GM18502 (cell line): Measurements from ENCODE around the gene APOL2.
A peak's percentile ranks its signal among the peaks of the same experiment; 100 is the strongest.
"Not testable (repeated sequence)": the region's sequence is repeated elsewhere in the genome, so short reads cannot be mapped to it uniquely, and the experiment has no call there.

Source experiments
- ATAC-seq: cut with Tn5 transposase; IDR thresholded peaks from one replicate; pipeline ENCODE4 v1.9.1; 2021; ENCODE audit warnings: mild to moderate bottlenecking; ENCODE audit not compliant: unreplicated experiment, poor library complexity

Gene APOL2

DNA sequence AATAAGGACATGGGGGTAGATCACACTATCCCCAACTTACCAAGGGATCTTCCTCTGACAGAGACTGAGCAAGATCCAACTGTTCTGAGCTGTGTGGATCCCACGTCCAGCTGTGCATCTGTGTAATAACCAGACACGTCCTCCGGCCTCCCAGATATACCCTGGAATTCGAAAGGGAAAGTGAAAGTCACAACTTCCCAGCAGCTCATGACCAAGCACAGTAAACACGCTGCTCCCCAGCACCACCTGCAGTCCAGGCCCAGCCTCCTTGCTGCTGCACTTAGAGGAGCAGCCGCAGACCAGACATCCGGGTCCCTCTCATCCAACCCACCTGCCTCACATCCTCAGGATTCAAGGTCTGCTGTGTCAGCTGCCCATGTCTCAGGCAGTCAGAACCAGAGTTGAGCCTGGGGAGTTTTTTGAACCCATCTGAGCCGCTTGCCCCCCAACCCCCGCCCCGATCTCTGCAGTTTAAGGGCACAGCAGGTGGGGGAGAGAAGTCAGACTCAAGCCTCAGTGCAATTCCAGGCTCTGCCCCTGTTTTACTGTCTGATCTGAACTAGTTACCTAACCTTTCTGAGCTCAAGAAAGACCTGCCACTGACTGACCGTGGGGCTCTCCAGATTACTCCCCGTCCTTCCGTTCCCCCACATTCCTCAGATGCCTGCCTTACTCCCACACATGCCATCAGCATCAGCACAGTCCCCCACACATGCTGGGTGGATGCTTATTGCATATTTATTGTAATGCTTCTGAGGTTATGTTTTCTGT, at the start of gene APOL2:
TSS of gene APOL2 (minus strand) at position 127 of the 771 bp plus-strand sequence. CDS start 6,365 bp downstream, outside the sequence.
- peak; percentile 92 for ATAC-seq

DNA sequence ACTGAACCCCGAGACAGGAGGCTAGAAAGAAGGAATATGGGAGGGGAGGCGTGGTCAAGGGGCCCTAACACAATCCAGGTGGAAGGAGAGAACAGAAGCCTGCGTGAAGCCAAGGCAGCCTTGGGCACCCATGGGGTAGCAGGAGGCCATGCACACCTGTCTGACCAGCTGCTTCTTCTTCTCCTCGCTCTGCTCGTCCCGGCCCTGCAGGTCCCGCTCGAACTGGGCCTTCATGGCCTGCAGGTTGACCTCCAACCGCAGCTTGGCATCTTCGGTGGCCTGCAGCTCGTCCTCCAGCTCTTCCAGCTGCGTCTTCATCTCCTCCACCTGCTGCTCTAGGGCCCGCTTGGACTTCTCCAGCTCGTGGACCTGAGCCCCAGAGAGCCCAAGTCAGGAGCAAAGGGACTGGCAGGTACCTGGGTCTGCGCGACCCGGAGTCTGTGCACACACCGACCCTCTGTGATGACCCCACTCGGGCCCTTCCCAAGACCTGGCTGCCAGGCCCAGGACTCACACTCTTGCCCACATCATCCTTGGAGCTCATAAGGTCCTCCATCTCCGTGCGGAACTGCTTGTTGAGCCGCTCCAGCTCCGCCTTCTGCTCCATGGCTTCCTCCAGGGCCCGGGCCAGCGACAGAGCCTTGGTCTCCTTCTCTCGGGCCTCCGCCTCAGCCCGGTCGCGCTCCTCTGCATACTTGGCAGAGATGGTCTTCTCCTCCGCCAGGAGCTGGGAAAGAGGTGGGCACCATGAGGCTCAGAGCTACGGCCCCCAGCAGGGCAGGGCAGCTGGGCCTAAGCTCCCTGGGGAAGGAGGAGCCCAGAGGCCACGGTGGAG, 49.5 kb upstream of the APOL2 start:
- ATAC-seq: no peak

DNA sequence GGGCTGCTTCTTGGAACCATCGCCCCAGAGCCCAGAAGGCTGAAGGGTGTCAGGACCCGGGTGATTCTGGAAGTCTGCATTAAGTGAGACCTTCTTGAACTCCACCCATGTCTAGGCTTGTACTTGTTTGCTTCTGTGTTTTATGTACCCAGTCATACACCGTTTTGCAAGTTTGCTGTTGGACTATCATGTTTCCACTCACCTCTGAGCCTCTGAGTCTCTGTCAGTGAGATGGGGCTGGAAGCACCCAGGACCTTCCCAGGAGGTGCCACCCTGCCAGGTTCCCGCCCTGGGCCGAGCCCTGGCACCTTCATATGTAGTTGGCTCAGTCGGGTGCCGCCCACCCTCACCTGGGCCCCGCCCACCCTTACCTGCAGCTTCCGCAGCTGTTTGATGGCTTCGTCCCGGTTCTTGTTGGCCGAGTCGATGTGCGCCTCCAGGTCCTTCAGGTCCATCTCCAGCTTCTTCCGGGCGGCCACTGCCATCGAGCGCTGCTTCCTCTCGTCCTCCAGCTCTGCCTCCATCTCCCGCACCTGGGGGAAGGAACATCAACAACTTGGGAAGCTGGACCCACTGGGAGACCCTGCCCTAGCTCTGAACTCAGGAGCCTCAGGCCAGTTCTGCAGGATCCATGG, 48.7 kb upstream of the APOL2 start:
- ATAC-seq: no peak

DNA sequence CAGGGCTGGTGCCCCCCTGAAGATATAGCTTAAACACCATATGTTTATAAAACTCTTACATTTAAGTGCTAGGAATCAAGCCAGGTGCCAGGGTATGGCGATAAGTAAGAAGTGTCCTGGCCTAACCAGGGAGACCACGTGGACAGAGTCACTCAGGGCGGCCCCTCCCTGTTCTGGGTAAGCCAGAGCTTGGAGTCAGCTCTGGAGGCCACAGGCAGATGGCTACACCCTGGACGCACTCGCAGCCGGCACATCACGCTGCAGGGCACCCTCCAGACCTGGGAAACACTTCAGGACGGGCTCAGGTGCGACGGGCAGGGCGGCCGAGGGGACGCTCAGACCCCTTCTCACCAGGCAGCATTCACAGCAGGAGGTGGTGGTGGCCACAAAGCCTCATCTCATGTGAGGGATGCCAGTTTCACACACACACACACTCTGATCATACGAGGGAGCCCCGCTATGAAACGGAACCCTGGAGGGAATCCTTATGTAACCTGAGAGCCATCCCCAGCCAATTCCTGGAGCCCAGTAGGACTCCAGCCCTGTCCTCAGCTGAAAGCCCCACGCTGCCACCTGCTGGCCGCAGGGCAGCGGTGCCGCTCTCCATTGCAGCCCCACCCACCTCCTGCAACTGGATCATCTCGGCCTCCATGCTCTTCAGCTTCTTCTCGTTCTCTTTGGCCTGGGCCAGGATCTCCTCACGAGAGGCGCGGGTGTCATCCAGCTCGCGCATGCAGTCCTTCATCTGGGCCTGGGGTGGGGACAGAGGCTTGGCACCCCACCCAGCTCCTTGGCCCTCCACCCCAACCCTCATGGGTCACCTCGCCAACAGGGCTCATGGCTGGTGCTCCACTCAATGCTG, 47.0 kb upstream of the APOL2 start:
- ATAC-seq: no peak

- no peak for ATAC-seq
Measured at GRCh38 chr22:36285545-36285944, 46.2 kb upstream of the APOL2 start.

GRCh38 chr22:36285017-36285416, 45.7 kb upstream of the APOL2 start:
- no peak for ATAC-seq

- no peak for ATAC-seq
Measured at GRCh38 chr22:36284171-36284571, 44.8 kb upstream of the APOL2 start.

DNA sequence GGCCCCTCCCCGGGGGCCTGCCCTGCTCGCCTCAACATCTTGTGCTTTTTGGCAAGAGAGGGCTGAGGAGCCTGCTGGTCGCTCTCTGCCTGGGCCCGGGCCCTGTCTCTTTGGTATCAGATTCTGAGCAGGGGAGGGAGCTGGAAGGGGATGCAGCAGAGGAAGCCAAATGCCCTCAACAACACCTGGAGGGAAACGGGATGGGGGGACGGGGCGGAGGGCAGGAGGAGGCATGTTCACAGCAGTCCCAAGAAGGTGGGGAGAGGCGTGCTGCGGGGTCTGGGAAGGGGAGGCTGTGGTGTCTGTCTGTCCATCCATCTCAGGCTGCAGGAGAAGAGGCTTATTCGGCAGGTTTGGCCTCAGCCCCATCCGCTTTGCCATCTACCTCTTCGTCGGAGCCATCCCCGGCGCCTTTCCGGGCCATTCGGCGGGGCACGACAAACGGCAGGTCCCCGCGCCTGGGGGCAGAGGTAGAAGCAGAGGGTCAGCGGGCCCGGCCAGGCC, 43.1 kb upstream of the APOL2 start:
- ATAC-seq: no peak

DNA sequence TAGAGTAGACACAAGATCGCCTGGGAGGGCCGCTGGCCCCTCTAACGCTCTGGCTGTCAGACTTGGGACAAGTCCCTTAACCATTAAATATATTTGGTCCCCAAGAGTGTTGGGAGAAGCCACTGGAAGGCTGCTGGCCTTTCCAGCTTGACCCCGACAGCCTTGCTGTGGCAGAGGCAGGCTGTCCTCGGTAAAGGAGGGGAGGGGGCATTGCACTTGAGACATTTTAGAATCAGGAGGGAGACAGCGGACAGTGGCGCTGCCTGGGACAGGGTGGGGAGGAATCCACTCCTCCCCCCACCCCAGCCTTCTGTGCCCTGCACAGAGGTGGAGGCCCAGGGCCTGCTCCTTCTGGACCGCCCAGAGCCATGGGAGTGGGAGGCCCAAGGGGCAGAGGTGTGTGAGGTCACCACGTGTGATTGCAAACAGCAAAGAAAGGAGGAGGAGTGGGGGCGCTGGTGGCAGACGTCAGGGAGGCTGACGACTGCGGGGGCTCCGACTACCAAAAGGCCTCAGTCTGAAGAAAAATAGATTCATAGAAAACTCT, 42.5 kb upstream of the APOL2 start:
- ATAC-seq: no peak

- ATAC-seq: no peak
Measured at GRCh38 chr22:36280379-36280778, 41.1 kb upstream of the APOL2 start.

DNA sequence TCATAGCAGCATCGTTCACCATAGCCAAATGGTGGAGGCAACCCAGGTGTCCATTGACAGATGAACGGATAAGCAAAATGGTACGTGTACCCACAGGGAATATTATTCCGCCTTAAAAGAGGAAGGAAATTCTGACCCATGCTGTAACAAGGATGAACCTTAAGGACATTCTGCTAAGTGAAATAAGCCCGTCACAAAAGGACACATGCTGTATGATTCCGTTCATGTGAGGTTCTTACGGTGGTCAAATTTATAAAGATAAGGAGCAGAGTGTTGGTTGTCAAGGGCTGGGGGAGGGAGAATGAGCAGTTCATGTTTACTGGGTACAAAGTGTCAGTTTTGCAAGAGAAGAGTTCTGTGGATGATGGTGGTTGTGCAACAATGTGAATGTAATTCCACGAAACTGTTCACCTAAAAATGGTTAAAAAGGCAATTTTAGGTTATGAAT, 39.9 kb upstream of the APOL2 start:
- no peak for ATAC-seq

GRCh38 chr22:36277482-36278291, 38.4 kb upstream of the APOL2 start:
- ATAC-seq: no peak

DNA sequence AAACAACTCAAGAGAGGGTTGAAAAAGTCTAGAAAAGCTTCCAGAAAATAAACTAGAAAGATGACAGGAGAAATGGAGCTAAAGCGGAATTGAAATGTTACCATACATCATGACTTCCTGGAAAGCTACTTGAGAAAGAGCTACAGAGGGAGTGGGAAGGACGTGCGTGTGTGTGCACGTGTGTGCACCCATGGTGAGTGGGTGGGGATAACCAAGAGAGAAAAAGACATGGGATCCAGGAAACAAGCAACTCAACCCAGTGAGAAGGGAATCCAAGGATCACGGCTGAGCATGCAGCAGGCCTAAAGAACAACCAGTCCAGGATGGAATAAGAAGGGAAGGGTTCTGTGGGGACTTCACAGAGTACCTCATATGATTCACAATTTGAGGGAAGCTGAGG, 35.2 kb upstream of the APOL2 start:
- no peak for ATAC-seq

GRCh38 chr22:36271951-36272350, 32.6 kb upstream of the APOL2 start:
- not testable (repeated sequence) for ATAC-seq

GRCh38 chr22:36271231-36271630, 31.9 kb upstream of the APOL2 start:
- not testable (repeated sequence) for ATAC-seq

- no peak for ATAC-seq
Measured at GRCh38 chr22:36267896-36268485, 28.7 kb upstream of the APOL2 start.

DNA sequence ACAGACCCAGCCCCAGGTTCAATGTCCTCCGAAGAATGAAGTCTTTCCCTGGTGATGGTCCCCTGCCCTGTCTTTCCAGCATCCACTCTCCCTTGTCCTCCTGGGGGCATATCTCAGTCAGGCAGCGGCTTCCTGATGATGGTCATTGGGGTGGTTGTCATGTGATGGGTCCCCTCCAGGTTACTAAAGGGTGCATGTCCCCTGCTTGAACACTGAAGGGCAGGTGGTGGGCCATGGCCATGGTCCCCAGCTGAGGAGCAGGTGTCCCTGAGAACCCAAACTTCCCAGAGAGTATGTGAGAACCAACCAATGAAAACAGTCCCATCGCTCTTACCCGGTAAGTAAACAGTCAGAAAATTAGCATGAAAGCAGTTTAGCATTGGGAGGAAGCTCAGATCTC, 27.7 kb upstream of the APOL2 start:
- no peak for ATAC-seq

GRCh38 chr22:36263886-36264664, 24.7 kb upstream of the APOL2 start:
- ATAC-seq: not testable (repeated sequence)
